Hematopoietic multipotent progenitor cell treated with erythropoietin and hydrocortisone succinate and interleukin-3 and kit ligand, for 4 days (in vitro differentiated cells): ENCODE results near the gene SARDH.

Source experiments
- DNase-seq: peaks from one replicate; pipeline ENCODE4 v3.0.0-alpha.2; 2015

Gene SARDH

GRCh38 chr9:133737774-133738639 is at the start of gene SARDH:
Gene SARDH, minus strand, starts transcription at chr9:133738352. Its CDS starts 4,179 bp downstream, at chr9:133734173.
- DNase-seq = peak; percentile 64

GRCh38 chr9:133787754-133788025 is 49.5 kb upstream of the SARDH start:
- DNase-seq = peak; percentile 84

GRCh38 chr9:133786907-133787753 is 49.0 kb upstream of the SARDH start:
- no peak for DNase-seq

- no peak for DNase-seq
Observed at GRCh38 chr9:133786371-133786753, 48.2 kb upstream of the SARDH start.

- DNase-seq = no peak
Observed at GRCh38 chr9:133785753-133786370, 47.7 kb upstream of the SARDH start.

- DNase-seq = no peak
Observed at GRCh38 chr9:133784731-133785561, 46.8 kb upstream of the SARDH start.

- DNase-seq = no peak
Observed at GRCh38 chr9:133783331-133783731, 45.2 kb upstream of the SARDH start.

GRCh38 chr9:133782157-133783130 is 44.3 kb upstream of the SARDH start:
- peak; percentile 84 for DNase-seq

GRCh38 chr9:133781828-133782135 is 43.6 kb upstream of the SARDH start:
- DNase-seq = no peak

GRCh38 chr9:133780962-133781827 is 43.0 kb upstream of the SARDH start:
- no peak for DNase-seq

- no peak for DNase-seq
Observed at GRCh38 chr9:133780404-133780945, 42.3 kb upstream of the SARDH start.

- DNase-seq = no peak
Observed at GRCh38 chr9:133779516-133780403, 41.6 kb upstream of the SARDH start.

GRCh38 chr9:133779081-133779480 is 40.9 kb upstream of the SARDH start:
- DNase-seq = no peak

GRCh38 chr9:133778336-133779013 is 40.3 kb upstream of the SARDH start:
- DNase-seq = no peak

- no peak for DNase-seq
Observed at GRCh38 chr9:133777871-133778270, 39.7 kb upstream of the SARDH start.

- no peak for DNase-seq
Observed at GRCh38 chr9:133777068-133777791, 39.1 kb upstream of the SARDH start.

- no peak for DNase-seq
Observed at GRCh38 chr9:133775951-133776905, 38.1 kb upstream of the SARDH start.
